ENCODE results near the gene KIF19.
A peak's percentile ranks its signal among the peaks of the same experiment; 100 is the strongest.

Gene KIF19

DNA sequence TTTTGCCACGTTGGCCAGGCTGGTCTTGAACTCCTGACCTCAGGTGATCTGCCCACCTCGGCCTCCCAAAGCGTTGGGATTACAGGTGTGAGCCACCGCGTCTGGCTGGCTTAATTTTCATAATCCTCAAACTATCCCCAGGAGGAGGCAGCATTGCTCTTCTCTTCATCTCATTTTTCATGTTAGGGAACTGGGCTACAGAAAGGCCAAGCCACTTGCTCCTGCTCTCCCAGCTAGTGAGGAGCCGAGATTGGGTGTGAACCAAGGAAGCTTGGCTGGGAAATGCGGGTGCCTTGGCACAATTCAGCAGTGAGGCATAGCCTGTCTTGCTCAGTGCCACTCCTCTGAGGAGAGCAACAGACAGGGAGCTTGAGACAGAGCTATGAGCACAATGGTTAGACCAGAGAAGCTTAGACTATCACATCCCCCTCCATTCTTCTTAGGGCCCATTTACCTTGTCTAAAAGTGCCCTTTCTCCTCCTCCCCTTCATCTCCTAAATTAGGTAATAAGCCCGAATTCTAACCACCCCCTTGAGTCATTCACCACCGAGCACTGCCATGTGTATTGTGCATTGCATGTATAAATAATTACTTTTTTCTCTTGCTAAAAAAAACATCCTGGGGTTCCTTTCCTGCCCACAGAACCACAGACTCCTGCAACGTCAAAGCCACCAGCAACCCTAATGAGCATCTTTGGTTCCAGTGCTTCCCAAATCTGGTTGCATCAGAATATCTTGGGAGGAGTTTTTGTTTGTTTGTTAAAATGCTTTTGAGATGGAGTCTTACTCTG, 20.0 kb upstream of the KIF19 start:
- DNase-seq, result peak; percentile 32

DNA sequence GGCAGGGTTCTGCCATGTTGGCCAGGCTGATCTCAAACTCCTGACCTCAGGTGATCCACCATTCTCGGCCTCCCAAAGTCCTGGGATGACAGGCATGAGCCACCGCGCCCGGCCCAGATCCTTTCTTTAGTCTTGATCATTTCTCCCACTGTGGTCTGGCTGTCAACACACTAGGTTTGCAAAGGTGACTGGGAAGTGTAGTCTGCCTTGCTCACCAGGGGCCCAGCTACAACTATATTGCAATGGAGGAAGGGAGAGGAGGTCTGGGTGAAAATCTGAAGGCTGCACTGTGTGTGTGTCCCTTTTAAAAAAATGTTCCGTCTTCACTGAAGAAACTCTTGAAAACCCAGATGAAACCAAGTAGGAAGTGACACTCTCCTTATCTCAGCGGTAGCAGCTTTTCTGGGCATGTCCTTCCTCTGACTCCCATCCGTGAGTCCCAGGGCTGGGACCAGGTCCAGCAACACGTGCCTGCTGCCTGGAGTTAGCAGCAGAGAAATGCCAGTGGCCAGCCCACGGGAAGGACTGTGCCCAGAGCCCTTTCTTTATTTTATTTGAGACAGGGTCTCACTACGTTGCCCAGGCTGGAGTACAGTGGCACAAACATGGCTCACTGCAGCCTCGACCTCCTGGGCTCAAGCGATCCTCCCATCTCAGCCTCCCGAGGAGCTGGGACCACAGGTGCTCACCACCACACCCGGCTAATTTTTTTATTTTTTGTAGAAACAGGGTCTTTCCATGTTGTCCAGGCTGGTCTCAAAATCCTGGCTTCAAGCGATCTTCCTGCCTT, 17.8 kb upstream of the KIF19 start:
- DNase-seq, result no peak

DNA sequence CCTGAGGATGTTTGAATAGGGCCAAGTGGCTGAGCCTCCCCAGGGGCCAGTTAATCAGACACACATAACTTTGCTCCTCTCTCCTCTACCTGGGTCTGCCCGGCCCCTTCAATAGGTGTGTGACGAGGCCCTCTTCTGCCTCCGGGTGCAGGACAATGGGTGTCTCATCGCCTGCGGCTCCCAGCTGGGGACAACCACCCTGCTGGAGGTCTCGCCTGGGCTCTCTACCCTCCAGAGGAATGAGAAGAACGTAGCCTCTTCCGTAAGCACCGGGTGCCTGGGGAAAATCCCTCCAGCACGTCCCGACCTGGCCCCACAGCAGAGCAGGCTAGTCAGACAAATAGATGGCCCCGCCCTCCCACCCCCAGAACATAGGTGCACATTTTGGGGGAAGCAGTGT, 16.1 kb upstream of the KIF19 start:
- DNase-seq, result no peak

DNA sequence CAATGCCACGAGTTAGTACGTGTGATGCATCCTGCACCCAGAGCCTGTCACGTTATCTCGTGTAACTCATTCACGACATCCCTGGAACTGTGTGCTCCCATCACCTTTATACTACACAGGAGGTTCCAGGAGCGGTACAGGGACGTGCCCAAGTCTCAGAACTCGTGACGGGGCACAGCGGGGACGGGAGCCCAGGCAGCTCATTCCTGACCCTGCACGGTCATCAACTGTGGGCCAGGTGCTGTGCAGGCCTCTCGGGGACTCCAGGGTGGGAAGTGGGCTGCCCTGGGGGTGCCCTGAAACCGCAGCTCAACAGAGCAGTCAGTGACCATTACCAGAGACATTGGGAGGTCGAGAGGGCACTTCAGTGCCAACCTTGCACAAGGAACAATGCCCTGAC, 11.1 kb upstream of the KIF19 start:
- DNase-seq, result no peak

DNA sequence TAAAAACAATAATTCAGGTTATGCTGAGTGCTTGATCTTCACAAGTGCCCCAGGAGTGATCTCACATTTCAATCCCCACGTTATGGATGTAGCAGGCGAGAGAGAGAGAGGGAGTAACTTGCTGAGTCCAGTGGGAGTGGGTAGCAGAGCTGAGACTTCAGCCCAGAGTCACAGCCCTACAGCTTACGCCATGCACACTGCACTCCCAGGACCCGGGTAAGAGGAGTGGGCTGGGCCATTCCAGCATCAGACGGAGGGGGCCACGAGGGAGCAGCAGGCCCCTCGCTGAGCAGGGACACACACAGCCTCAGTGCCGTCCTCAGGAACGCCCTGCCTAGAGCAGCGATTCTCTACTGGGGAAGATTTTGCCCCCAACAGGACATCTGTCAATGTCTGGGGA, 9.8 kb upstream of the KIF19 start:
- peak; percentile 18 for DNase-seq

DNA sequence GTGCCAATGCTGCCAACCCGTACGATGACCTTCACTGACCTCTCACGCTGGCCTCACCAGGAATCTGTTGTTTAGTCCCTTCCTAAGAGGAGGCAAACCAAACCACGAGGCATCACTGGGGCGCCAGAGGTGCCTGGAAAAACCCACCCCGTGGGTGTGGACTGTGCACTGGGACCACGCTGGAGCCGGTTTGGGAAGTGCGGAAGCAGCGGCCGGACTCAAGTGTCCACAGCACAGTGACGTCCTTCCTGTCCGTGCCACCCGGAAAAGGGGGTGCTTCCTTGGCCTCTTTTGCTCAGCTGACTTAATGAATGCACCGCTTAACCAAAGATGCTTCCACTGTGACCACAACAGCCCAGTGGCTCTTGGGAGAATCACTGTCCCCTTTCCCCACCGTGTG, 9.0 kb upstream of the KIF19 start:
- no peak for DNase-seq

DNA sequence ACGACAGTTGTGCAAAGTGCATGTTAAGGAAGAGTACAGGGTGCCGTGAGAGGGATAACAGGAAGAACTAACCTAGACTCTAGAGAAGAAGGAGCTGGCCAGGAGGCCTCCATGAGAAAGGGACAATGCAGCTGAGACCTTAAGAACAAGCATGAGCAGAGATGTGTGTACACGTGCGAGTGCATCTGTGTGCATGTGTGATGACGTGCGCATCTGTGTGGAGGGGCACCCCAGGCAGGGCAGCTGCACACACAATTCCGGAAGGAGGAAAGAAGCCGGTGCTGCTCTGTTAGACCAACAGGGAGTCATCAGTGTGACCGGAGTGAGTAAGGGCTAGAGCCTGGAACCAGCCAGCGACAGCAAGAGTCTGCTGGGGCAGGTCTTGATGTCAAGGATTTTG, 7.6 kb upstream of the KIF19 start:
- no peak for DNase-seq

DNA sequence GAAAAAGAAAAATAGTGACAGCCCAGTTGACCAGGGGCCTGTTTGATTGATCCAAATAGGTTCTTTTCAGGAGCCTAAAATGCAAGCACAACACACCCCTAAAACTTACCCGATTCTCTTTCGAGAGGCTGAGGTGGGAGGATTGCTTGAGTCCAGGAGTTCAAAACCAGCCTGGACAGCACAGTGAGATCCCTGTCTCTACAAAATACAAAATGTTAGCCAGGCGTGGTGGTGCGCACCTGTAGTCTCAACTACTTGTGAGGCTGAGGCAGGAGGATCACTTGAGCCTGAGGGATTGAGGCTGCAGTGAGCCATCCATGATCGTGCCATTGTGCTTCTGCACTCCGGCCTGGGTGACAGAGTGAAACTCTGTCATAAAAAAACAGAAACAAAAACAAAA, 1.5 kb upstream of the KIF19 start:
- DNase-seq, result no peak

DNA sequence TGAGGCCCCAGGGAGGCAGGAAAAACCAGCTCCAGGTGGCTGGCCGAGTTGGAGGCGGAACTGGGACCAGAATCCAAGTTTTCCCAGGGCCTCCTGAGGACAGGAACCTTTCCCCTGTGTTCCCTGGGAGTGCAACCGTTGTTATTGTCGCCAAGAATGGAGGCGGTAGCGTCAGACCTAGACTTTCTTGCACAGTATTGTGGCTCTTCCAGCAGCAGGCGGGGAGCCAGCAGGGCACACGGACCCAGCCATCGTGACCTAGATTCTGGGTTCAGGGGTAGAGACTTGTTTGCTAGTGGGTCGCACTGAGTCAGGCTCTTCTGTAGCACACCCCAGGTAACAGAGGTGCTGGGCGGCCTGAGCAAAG, 667 bp upstream of the KIF19 start:
- DNase-seq, result no peak

DNA sequence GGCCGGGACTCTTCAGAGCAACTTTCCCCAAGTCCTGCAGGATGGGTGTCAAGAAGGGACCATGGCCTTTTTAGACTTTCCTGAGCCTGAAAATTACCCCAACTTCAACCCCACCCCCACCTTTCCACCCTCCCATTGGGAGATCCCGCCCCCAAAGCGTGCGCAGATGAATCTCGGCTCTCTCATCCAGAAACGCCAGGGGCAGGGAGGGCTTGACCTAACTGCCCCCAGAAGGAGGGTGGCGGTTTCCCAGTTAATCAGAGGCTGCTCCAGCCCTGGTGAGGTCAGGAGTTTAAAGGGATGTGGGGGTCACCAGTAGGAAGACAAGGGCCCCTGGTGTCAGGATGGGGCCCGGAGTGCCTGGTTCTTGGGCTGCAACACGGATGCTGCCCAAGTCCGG, 480 bp downstream of the KIF19 start:
- DNase-seq, result no peak

DNA sequence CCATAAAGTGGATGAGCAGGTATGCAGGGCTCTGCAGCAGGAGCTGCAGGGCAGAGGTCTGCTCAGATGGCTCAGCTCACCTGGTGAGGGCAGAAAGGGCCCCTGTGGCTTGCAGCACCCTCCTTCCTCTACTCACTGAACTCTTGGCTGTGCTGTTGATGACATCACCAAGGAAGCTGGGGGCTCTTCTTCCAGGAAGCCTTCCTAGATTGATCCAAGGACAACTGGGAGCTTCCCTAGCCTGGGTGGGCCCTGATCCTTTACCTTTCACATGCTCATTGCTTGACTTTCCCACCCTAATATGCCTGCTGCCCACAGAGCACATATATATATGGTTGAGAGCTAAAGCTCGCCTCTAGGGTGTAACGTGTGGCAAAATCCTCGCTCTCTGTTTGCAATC, 2.5 kb downstream of the KIF19 start:
- no peak for DNase-seq

DNA sequence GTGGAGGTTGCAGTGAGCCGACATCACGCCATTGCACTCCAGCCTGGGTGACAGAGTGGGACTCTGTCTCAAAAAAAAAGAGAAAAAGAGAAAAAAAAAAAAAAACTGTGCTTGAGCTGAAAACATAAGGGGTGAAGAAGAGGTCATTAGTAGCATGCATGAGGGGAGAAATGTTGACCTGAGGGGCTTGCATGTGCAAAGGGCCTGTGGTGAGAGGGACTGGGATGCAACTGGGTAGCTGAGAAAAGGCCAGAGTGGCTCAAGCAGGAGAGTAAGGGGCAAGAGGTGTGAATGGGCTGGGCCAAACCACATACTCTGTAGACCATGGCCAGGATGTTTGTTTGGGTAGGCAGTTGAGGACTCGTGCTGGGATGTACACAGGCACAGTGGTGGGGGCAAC, 3.4 kb downstream of the KIF19 start:
- DNase-seq, result no peak

DNA sequence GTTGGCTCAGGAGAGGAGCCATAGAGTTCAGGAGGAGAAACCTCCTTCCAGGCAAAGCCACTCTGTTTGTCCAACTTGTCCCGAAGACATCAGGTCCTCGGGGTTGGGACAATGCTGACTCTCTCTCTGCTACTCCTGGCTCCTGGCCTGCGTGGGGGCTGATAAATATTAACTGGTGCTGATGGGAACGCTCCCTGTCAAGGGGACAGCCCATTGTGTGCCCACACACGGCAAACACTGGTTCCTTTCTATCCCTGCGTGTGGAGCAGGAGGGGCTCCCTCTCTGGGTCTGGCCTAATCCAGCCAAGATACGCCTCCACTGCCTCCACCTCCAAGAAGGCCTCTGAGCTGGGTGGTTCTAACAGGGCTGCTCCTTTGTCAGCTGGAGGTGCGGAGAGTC, 4.4 kb downstream of the KIF19 start:
- DNase-seq, result no peak

DNA sequence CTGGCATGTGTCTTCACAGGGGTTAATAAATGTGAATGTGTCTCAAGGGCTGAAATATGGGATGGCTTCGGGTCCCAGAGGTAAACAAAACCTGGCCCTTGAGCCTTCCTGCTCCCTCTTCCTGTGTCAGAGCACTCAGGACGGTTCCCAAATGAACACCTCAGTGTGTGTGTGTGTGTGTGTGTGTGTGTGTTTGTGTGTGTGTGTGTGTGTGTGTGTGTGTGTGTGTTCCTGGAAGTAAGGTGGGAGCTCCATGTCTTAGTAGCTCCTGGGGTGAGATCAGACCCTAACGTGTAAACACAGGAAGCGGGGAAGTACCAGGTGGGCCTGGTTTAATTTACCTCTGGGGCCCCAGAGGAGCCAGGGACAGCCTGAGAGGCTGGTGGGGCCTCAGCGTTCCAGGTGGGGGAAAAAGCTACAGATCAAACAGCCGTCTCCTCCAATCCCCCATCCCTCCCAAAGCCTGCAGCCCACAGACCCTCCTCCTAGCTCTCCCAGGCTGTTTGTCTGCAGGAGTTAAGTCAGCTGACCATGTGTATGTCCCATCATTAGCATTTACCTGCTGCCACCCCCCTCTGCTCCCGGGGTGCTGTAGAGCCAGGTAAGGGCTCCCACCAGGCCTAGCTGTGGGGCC, 6.1 kb downstream of the KIF19 start:
- peak; percentile 79 for DNase-seq

DNA sequence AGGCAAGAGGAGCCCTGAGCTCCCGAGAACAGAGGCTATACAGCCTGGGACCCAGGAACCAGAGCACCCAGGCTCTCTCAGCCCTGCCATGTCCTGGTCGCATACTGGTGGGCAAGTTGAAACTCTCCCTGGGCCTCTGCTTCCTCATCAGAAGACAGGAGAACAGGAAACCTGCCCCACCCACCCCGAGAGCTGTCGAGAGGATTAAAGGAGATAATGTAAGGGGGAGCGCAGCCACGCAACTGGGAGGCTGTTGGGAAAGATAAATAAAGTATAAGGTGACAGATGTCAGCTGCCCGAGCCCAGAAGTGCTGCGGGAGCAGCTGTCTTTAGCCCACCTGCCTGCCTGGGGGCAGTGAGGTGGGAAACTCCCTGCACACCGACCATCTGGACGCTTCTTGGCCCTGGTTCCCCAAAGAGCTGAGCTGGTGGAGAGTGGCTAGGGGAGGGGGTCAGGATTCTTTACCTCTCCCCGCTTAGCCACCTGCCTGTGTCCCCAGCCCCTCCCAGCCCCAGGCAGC, 6.8 kb downstream of the KIF19 start:
- DNase-seq, result peak; percentile 82

DNA sequence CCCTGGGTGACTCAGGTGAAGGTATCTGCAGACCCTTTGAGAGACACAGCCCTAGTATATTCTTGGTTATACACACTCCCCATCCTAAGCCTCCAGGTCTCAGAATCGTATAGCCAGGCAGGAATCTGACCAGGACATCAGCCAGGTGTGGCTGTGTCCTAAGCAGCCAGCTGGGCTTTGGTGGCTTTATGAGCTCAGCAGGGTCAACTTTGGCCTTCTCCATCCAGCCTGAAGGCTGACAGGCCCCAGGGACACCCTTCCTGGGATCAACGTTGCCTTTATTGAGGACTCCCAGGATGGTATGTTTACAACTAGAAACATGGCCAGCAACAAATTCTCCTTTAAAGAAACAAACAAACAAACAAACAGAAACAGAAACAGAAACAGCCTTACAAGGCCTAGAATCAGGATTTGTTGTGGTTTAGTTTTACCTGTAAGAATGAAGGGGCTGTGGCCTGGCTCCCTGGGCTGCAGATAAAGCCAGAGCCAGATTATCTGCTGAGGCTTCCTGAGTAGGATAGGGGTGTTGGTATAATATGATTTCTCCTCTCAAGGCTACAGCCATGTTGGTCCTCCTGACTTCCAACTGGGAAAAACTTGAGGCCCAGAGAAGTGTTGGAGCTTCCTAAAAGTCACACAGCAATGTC, 8.5 kb downstream of the KIF19 start:
- DNase-seq, result no peak

DNA sequence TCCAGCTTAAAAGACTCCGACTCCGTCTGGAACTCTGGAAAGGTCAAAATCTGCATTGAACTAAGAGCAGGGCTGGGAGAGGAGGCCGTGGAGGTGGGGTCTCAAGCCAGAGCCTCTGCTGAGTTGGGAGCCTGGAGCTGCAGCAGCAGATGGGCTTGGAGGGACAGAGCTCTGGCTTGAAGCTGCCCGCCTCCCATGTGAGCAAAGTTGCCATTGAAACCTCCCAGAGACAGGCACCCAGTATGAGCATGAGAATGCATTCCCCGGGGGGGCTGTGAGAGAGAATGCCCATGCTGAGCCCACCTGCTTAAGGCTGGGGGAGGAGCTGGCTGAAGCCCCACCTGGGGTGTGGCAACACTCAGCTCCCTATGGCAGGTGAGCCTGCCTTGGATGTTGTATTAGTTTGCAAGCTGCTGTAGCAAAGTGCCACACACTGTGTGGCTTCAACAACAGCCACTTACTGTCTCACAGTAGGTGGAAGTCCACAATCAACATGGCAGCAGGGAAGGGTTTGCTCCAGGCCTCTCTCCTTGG, 9.6 kb downstream of the KIF19 start:
- no peak for DNase-seq

DNA sequence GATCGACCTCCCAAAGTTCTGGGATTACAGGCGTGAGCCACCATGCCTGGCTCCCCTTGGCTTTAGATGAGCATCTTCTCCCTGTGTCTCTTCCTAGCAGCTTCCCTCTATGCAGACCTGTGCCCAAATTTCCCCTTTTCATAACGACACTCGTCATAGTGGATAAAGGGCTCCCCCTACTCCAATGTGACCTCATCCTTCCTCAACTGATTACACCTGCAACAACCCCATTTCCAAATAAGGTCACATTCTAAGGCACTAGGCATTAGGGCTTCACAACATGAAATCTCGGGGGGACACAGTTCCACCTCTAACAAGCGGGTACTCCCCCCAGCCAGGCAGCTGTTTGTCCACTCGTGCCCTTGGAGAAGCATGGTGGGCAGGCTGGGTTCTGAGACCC, 10.3 kb downstream of the KIF19 start:
- DNase-seq, result no peak

DNA sequence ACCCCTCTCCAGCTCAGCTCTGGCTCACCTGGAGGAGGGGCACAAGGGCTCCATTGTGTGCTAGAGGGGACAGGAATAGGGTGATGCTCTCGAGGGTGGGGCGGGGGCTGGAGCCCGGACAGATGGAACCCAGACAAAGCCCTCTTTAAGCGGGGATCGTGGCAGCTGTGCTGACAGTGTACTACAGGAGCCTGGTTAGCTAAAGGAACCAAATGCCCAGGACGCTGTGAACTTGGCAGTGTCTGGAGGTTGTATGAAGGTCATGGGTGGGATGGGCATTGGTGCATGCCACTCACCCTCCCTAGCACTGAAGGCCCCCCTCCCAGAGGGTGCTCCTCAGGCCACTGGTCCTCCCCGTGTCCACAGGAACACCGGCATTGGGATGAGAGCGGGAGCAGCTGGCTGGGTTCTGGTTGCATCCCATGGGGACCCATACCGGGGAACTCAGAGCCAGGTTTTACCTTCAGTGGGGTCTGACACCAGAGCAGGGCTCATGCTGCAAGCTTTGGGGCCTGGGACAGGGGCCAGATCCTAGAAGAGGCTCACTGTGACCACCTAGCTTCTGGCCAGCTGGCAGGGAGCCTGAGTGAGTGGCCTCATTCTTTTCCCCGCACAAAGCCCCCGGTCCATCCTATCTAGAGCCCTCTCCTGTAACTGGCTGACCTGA, 11.9 kb downstream of the KIF19 start:
- peak; percentile 34 for DNase-seq

DNA sequence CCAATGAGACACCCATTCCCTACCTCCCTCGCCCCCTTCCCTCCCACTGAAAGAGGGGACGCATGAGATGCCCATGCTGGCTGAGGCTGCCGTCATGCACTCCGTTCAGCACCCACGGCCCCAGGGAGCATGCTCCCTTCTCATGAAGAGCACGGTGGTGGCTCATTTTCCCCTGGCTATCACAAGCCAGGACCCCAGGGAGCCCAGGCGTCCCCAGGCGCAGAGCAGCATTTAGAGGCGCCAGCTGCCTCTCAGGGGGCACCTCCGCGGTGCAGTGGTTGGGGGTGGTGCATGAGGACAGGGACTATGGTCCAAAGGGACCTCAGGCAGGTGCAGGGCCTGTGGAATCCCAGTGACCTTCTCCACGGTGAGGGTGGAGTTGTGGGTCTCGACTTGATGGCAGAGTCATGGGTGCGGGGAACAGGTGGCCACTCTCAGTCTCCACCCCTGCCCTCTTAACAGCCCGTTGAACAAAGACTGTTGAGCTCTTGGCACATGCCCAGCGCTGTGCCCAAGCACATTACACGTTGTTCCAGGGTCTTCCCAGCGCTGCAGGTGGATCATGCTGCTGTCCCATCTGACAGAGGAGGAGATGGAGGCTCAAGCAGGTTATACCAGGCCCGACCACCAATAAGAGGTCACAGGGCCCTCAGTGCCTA, 13.6 kb downstream of the KIF19 start:
- peak; percentile 94 for DNase-seq

DNA sequence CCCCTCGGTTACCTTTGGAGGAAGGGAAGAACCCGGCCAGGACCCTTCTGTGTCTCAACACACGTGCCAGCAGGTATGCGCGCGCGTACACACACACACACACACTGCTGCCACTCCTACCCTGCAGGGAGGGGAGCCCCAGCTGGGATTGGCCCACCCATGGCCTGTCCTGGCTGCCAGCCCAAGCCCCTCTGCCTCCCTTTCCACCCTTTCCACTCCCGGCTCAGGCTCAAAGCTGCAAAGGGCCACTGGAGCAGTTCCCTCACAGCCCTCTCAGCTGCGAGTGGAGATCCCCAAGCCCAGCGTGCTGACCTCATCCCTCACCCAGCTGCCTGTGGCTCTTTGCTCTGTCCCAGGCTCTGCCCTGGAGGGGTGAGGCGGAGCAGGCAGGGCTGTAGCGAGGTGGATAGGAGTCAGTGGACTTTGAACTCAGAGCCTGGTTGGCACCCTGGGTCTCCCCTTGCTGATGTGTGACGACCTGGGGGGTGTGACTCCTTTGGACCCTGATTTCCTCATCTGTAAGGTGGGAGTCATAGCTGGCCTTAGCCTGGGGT, 14.5 kb downstream of the KIF19 start:
- peak; percentile 39 for DNase-seq

DNA sequence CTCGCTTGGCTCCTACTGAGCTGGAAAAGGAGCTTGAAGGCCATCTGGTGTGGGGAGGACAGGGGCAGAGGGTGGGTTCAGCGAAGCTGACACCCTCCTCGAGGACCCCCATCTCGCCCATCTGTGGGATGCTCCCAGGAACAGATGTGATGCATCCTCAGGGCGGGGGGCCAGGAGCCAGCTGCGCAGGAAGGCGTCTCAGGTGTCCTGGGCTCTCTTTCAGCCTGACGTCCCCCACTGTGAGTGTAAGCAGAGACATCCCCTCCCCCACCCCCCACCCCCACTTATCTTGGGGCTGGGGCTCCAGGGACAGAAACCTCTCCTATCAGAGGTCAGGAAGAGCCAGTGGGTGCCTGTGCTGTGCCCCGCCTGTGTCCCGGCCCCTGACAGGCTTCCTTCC, 16.2 kb downstream of the KIF19 start:
- DNase-seq, result no peak
